ENCODE results near the gene PLEKHG3. TPM values are rescaled to one million over a fixed set of nuclear protein-coding genes. Genes with fewer than 3 reads are reported as not detected.

The PLEKHG3 gene
- total RNA-seq, 1 donor from 2014 or later = 81.0 TPM

DNA sequence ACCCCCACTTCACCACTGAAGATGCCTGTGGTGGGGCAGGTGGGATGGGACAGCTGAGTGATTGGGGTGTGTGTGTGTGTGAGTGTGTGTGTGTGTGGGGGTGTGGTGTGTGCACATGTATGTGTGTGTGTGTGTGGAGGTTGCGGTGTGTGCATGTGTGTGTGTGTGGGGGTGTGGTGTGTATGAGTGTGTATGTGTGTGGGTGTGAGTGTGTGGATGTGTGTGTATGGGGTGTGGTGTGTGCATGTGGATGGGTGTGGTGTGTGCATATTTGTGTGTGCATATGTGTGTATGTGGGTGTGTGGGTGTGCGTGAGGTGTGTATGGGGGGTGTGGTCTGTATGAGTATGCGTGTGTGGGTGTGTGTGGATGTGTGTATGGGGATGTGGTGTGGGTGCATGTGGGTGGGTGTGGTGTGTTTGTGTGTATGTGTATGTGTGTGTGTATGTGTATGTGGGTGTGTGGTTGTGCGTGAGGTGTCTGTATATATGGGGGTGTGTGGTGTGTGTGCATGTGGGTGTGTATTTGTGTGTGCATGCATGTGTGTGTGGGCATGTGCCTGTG, 61.6 kb downstream of the PLEKHG3 start:
- peaks cover 14% of the 10 kb centered on the region for H3K4me1 Mint-ChIP-seq (ENCODE audit: low read depth)
- H3K4me3 Mint-ChIP-seq (ENCODE audit: low read depth) = no peak overlapping the region
- H3K36me3 Mint-ChIP-seq (ENCODE audit: insufficient read depth) = no peaks in the 10 kb centered on the region
- TF ChIP-seq, protein P1, sequence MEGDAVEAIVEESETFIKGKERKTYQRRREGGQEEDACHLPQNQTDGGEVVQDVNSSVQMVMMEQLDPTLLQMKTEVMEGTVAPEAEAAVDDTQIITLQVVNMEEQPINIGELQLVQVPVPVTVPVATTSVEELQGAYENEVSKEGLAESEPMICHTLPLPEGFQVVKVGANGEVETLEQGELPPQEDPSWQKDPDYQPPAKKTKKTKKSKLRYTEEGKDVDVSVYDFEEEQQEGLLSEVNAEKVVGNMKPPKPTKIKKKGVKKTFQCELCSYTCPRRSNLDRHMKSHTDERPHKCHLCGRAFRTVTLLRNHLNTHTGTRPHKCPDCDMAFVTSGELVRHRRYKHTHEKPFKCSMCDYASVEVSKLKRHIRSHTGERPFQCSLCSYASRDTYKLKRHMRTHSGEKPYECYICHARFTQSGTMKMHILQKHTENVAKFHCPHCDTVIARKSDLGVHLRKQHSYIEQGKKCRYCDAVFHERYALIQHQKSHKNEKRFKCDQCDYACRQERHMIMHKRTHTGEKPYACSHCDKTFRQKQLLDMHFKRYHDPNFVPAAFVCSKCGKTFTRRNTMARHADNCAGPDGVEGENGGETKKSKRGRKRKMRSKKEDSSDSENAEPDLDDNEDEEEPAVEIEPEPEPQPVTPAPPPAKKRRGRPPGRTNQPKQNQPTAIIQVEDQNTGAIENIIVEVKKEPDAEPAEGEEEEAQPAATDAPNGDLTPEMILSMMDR (IDR thresholded peaks at IDR 0.05; ENCODE audit: unreplicated experiment) = no peak
- H3K27ac Mint-ChIP-seq = no peak overlapping the region
- DNase-seq (ENCODE audit: low spot score, unreplicated experiment) = no peak
- H3K27me3 Mint-ChIP-seq = peaks cover 54% of the 10 kb centered on the region
- H3K9me3 Mint-ChIP-seq (ENCODE audit: low read depth) = no peaks in the 10 kb centered on the region

DNA sequence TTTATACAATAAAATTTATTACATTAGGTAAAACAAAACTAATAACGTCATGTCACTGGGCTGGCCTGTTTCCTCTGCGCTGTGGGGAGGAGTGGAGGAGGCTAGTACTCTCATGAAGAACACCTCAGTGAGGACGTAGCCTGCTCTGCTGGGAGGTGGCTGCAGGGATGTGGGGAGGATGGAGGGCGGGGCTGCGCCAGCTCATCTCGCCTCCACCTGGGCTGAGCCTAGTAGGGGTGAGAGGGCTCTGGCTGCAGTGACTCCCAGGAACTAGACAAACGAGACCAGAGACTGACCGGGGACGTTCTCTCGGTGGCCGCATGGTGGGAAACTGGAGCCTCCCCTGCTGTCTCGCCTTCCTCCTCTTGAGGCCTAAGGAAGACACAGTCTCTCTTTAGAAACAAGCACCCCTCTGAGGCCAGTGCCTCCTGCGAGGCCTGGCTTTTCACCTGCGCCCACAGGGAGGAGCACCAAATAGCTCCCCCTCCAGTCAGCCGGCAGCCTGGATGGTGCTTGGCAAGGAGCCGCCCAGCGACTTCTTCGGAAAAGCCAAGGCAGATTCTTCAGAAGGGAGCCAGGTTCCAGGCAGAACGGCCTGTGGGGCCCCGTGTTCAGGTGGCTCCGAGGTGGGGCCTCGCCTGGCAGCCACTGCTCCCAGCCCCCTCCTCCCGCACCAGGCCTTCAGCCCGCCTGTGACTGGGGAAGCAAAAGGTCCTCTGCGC, 62.4 kb downstream of the PLEKHG3 start:
- Mint-ChIP-seq H3K27ac (no peak overlapping the region), H3K9me3 (ENCODE audit: low read depth) (no peaks in the 10 kb centered on the region), H3K4me3 (ENCODE audit: low read depth) (no peak overlapping the region), H3K4me1 (ENCODE audit: low read depth) (peaks cover 10% of the 10 kb centered on the region), H3K36me3 (ENCODE audit: insufficient read depth) (no peaks in the 10 kb centered on the region), H3K27me3 (peaks cover 46% of the 10 kb centered on the region)
- DNase-seq (ENCODE audit: low spot score, unreplicated experiment) = no peak
- TF ChIP-seq, protein P1 (IDR thresholded peaks at IDR 0.05; ENCODE audit: unreplicated experiment) = peak; percentile 14

DNA sequence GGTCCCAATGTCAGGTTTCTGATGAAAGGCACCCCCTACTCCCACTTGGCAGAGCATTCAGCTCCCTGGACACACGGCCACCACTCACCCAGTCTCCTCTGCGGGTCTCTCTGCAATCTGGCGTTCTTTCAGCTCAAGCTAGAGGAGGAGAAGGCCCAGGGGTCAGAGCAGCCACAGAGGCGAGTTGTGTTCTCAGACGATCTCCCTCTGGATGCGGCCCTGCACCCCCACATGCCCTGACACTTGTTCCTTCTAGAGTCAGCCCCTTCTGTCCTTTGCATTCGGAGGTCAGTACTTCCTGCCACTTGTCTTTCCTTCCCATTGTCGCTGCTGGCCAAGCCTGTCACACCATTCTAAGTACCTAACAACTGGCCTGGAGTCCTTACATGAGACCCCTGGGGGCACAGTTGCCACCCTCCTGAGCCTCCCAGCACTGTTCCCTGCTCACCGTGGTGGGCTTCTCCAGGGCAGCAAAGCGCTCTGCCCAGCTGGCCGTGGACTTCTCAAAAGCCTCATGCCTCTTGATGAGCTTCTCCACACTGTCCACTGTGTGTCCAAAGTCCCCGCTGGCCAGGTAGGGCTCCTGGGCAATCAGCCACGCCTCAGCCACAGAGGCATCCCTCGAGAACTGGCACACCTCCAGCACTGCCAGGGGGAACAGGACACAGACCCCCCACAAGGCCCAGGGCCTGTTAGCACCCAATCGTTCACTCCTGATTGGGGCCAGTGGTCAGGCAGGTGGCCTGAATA, 63.2 kb downstream of the PLEKHG3 start:
- peaks cover 5% of the 10 kb centered on the region for H3K4me1 Mint-ChIP-seq (ENCODE audit: low read depth)
- peaks cover 38% of the 10 kb centered on the region for H3K27me3 Mint-ChIP-seq
- DNase-seq (ENCODE audit: low spot score, unreplicated experiment) = no peak
- H3K27ac Mint-ChIP-seq = no peak overlapping the region
- H3K4me3 Mint-ChIP-seq (ENCODE audit: low read depth) = no peak overlapping the region
- TF ChIP-seq, protein P1 (IDR thresholded peaks at IDR 0.05; ENCODE audit: unreplicated experiment) = no peak
- no peaks in the 10 kb centered on the region for H3K9me3 Mint-ChIP-seq (ENCODE audit: low read depth)
- H3K36me3 Mint-ChIP-seq (ENCODE audit: insufficient read depth) = no peaks in the 10 kb centered on the region

DNA sequence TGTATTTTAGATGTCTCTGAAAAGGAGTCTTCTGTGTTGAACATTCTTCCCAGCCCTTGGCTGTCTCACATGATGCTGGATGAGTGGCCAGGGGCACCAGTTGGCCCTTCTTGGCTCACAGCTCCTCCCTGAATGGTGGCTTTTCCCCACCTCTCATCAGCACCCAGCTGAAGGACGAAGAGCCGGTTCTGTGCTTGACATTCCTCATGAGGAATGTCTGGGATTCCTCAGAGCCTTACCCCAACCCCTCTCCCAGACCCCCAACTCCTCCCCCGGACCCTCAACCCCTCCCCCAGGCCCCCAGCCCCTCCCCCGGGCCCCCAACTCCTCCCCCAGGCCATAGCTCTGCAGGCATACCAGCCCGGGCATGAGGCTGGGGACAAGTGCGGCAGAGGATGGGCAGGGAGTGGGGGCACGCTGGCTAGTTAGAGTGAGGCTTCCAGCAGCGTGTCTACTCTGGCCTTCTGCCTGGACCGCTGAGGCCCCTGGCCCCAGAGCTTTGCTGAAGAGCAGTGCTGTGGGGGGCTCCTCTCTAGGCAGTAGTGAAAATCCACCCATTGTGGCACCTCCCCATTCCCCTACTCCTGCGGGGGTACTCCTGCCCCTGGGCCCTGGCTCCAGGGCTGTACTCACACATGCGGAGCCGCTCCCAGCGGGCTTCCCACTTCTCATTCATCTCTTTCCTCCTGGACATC, 64.3 kb downstream of the PLEKHG3 start:
- Mint-ChIP-seq H3K36me3 (ENCODE audit: insufficient read depth) (peaks cover 2% of the 10 kb centered on the region), H3K9me3 (ENCODE audit: low read depth) (peaks cover 3% of the 10 kb centered on the region), H3K4me3 (ENCODE audit: low read depth) (no peak overlapping the region), H3K27ac (no peak overlapping the region), H3K4me1 (ENCODE audit: low read depth) (peaks cover 1% of the 10 kb centered on the region), H3K27me3 (peaks cover 26% of the 10 kb centered on the region)
- TF ChIP-seq, protein P1 (IDR thresholded peaks at IDR 0.05; ENCODE audit: unreplicated experiment) = no peak
- no peak for DNase-seq (ENCODE audit: low spot score, unreplicated experiment)
